ENCODE data around the gene GLB1L2.

GRCh38 chr11:134412203-134413042 is 80.6 kb downstream of the GLB1L2 start, which contains the start of gene B3GAT1:
- no peak for TF ChIP-seq CTCF (IDR thresholded peaks at IDR 0.05; ENCODE audit: insufficient read depth, low read length)
- no peak for TF ChIP-seq REST (IDR thresholded peaks at IDR 0.05; ENCODE audit: insufficient replicate concordance, low read depth)
